GM19240 (cell line): ENCODE data around the gene PLEKHG4.
A peak's percentile ranks its signal among the peaks of the same experiment; 100 is the strongest.

ENCODE experiments used
- DNase-seq: peaks from one replicate; pipeline ENCODE4 v3.0.0; 2011; ENCODE audit warnings: low spot score; ENCODE audit not compliant: insufficient read length

The PLEKHG4 gene

DNA sequence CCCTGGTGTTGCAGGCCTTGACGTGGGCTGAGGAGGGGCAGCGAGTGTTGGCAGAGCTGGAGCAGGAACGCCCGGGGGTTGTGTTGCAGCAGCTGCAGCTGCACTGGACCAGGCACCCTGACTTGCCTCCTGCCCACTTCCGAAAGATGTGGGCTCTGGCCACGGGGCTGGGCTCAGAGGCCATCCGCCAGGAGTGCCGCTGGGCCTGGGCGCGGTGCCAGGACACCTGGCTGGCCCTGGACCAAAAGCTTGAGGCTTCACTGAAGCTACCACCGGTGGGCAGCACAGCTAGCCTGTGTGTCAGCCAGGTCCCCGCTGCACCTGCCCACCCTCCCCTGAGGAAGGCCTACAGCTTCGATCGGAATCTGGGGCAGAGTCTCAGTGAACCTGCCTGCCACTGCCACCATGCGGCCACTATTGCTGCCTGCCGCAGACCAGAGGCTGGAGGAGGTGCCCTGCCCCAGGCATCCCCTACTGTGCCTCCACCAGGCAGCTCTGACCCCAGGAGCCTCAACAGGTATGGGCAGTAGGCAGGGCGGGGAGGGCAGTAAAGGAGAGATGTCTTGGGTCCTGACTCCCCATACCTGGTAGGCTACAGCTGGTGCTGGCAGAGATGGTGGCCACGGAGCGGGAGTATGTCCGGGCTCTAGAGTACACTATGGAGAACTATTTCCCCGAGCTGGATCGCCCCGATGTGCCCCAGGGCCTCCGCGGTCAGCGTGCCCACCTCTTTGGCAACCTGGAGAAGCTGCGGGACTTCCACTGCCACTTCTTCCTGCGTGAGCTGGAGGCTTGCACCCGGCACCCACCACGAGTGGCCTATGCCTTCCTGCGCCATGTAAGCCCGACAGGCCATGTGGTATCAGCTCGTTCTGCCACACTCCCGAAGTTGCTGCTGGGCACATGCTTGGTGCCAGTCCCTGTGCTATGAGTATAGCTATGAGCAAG is 5.6 kb downstream of the PLEKHG4 start:
- DNase-seq = no peak

DNA sequence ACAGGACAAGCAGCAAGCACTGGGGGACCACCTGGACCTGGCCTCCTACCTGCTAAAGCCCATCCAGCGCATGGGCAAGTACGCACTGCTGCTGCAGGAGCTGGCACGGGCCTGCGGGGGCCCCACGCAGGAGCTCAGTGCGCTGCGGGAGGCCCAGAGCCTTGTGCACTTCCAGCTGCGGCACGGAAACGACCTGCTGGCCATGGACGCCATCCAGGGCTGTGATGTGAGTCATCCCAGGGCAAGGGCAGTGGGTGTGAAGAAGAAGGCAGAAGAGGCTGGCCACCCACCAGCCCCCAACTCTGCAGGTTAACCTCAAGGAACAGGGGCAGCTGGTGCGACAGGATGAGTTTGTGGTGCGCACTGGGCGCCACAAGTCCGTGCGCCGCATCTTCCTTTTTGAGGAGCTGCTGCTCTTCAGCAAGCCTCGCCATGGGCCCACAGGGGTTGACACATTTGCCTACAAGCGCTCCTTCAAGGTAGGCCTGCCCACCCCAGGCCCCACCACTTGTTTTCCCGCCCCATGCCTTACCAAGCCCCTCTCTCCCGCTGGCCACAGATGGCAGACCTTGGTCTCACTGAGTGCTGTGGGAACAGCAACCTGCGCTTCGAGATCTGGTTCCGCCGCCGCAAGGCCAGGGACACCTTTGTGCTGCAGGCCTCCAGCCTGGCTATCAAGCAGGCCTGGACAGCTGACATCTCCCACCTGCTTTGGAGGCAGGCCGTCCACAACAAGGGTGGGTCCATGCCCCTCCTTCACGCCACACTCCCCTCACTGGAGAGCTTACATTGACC is 7.3 kb downstream of the PLEKHG4 start:
- DNase-seq = no peak

DNA sequence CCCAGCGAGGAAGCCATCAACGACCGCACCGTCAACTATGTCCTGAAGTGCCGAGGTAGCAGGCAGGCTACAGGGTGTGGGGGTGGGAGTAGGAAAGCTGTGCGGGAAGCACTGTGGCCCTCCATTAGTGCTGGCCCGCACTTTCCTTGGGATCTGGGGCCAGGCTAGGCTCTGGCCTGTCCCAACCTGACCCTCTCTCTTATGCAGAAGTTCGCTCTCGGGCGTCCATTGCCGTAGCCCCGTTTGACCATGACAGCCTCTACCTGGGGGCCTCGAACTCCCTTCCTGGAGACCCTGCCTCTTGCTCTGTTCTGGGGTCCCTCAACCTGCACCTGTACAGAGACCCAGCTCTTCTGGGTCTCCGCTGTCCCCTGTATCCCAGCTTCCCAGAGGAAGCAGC is 8.6 kb downstream of the PLEKHG4 start:
- no peak for DNase-seq

DNA sequence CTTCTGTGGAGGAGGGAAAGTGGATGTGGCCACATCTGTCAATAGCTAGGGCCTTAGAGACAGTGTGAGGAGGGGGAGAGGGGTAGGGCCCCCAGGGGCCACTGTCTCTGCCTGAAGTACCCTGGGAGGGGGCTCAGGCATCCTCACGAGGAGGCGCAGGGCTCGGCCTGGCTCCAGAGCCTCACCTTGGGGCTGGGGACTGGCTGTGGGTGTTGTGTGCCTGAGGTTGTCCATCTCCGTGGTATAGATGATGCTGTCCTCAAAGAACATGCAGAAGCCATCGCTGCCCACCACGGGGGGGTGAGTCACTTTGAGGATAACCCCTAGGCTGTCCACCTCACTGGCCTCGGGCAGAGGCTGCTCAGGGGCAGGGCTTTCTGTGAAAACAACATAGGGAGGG is 12.1 kb downstream of the PLEKHG4 start:
- no peak for DNase-seq

DNA sequence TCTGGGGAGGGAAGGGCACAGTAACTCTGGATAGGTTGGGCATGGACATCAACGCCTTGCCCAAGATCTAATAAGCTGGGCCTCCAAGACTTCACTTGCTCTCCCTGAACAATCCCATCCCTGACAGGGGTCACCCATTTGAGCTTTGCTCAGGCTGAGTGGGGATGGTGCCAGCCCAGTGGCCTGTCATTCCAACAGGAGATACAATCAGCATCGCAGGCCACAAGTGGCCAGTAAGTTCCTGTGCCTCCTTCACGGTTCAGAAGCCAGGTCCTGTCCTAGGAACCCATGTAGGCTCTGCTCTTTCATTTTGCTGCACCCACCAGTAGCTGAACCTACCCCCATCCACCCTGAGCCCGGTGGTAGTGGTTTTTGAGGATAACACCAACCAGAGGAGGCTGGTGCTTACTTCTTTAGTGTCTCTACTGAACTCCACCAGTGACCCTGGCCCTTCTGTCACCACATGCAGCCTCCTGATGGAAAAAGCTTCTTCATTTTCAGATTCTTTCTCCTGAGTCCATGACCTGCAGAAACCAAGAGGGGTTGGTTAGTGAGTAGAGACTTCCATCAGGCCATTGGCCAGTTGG is 14.9 kb downstream of the PLEKHG4 start:
- DNase-seq = no peak

DNA sequence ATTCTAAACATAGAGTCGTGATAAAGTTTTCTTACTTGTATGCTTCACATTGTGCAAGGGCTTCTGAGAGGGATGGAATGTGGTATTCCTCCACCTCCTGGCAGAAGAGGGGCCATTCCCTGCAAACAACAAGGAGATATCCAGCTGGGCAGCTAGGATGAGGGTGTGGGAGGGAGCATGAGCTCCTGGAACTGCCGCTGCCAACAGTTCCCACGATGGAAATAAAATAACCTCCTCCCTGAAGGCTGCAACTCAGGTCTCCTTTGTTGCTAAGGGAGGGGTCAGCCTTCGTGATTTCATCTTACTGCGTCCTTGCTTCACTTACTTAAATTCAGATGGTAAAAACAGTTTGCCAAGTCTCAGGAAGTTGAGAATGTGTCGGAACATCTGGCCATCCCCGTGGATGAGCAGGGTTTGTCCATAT is 15.6 kb downstream of the PLEKHG4 start:
- no peak for DNase-seq

DNA sequence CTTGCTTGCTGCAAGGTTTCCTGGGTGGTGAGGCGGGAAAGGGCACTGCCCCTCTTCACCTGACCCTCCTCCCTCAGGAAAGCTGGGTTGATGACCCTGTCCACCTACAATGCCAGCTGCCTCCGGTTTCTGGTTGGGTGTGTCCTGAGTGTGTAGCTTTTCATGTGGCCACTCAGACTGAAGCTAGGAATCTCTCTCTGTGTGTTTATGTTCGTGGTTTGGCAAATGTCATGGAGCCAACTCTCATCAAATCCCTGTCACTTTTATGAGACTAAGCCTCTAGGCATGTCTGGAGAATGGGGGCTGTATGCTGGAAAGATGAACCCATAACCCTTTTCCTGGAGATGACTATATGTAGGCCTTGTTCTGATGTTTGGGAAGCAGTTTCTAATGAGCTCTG is 17.1 kb downstream of the PLEKHG4 start:
- no peak for DNase-seq

DNA sequence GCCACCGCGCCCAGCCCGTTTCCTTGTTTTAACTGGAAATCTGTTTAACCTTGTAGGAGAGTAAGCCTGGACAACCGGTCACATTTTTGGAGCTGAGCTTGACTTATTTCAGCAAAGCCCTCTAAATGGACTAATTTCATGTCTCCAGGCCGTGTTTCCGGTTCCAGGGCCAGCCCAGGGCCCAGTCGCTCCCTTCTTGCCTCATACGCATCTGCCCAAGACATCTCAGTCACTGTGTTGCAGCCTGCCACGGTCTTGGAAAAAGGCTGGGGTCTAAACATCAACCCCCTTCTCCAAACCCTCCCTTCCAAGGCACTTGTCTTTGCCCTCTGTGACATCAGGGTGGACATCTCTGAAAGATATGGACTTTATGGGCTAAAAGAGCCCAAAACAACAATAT is 18.9 kb downstream of the PLEKHG4 start:
- no peak for DNase-seq

DNA sequence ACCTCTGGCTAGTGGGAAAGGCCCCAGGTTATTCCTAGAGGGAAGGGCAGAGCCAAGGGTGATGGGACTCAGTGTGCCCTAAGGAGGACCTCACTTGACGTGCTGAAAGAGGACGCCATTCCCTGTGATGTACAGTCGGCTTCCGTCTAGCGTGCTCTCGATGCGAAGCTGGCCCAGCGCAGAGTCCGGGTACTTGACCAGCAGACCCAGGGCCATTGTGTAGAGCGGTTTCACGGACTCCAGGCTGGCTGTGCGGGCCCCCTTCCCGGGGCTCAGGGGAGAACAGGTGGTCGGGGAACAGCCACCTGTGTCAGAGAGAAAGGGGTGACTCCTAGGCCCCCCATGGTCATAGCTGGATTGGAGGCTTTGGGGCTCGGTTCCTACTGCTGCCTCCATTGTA is 19.9 kb downstream of the PLEKHG4 start:
- no peak for DNase-seq

DNA sequence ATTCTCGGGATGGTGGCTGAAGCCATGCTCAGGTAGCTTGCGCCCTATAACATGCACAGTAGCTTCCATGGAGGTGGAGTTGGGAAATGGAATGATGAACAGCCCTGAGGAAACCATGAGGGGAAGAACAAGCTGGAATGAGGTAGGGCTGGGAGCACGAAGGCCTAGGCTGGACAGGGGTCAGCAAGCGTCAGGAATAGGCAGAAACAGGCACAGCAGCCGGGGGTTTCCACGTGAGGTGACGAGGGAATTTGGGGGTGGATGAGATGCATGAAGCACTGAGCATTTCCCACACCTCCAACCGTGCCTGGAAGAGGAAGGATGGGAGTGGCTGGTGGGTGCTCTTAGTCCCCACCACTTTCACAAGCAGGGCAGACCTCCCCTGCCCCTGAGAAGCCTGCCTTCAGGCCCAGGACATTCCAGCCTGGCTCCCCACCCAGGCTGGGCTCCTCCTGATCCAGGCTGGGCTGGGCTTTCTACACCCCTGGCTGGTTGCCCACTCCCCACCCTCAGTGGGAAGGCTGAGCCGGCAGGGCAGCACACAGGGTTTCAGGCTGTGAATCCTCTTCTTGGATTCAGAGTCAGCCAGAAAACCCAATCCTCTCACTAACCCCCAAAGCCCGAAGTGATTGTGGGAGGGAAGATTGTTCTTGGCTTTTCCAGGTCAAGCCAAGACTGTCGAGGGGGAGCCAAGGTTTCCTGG is 21.9 kb downstream of the PLEKHG4 start:
- no peak for DNase-seq

DNA sequence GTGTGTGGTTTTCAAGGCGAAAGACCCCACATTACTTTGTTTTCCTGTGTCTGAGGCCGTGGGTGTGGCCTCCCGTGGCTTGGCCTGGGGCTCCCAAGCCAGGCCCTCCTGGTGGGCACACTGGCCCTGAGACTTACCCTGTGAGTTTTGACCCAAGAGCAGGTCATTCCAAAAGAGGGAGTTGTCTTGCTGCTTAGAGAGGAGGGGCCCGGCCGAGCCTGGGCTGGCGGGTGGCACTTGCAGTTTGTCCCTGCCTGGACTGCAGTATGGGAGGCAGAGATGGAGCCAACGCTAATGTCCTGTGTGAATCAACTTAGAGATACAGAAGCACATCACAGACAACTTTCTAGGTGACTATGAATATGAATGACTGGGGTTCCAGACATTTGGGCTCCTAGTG is 22.7 kb downstream of the PLEKHG4 start:
- no peak for DNase-seq

DNA sequence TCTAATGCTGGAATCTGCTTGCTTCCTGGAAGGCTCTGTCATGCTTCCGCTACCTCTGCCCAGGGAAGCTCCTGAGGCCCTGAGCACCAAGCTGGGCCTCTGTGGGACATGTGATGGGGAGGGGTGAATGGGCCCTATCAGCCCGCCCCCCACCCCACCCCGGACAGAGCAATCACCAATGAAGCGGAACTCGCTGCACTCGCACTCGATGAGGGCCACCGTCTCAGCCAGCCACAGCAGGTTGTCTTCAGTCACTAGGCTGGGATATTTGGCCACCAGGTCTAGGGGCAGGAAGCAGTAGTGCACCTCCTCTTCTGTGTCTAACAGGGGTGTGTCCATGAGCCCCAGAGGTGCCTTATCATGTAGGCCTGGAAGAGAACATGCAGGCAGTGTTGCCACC is 23.6 kb downstream of the PLEKHG4 start:
- DNase-seq = no peak

DNA sequence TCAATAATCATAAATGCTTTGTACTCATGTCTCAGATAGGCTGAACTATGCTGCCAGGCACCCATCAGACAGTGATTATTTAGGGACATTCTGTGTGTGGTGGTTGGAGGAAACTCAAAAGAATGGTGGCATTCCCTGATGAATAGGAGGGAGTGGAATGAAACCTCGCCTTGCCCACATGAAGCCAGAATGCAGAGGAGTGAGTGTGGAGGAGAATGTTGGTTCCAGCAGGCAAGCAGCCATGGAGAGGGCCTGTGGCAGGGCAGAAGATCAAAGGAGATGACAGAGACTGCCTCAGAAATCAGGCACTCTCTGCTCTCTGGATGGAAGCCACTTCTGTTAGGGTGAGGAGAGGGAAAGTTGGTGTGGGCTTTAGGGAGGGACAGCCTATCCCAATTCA is 24.7 kb downstream of the PLEKHG4 start:
- DNase-seq = no peak

DNA sequence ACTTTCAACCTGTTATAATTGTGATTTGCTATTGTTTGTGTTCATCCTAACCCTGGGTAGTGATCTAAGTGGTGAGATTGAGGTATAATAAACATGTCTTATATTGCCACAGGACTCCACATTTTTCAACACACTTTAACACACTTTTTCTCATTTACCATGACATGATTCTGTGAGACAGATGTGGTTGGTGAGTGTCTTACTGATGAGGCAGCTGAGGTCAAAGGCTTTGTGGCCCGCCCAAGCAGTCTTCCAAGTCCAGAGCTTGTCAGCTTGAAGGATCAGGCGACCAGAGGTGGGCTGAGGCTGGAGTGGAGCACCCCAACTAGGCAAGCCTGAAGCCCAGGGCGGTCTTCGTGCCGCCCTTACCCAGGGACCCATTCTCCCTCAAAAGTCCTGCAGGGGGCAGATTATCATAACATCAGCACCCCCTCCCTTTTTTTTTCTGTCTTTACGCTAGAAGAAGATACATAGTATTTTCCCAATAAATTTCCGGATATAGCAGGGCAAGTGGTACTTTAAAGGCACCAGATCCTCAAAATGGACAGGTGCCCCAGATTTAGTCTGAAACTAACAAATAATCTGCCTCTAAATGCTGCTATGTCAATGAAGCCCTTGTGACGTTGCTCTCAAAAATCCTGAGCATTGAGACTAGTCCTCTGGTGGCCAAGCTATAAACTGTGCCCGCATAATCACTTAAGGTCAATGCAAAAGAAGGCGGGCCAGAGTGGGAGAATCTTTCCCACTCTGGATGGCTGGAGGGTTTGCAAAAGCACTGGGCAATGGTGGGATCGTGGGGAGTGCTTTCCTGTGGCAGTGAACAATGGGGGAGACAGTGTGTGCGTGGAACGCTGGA is 26.1 kb downstream of the PLEKHG4 start:
- DNase-seq = no peak

DNA sequence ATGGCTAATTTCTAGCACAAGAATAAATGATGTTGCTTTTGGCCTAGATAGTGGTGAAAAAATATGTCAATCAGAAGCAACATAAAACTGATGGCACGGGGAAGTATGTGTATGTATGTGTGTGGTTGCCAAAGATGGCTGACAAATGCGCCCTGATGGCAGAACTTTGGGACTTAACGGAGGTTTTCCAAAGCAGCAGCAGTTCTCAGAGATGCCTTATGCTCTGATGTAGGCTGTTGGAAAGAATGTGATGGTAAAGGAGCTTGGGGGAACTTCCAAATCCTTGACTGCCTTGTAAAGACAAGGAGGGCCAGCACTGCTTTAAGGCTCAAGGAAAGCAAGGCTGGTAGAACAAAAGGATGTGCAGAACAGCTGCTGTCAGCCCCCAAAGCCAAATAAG is 31.2 kb downstream of the PLEKHG4 start:
- no peak for DNase-seq

DNA sequence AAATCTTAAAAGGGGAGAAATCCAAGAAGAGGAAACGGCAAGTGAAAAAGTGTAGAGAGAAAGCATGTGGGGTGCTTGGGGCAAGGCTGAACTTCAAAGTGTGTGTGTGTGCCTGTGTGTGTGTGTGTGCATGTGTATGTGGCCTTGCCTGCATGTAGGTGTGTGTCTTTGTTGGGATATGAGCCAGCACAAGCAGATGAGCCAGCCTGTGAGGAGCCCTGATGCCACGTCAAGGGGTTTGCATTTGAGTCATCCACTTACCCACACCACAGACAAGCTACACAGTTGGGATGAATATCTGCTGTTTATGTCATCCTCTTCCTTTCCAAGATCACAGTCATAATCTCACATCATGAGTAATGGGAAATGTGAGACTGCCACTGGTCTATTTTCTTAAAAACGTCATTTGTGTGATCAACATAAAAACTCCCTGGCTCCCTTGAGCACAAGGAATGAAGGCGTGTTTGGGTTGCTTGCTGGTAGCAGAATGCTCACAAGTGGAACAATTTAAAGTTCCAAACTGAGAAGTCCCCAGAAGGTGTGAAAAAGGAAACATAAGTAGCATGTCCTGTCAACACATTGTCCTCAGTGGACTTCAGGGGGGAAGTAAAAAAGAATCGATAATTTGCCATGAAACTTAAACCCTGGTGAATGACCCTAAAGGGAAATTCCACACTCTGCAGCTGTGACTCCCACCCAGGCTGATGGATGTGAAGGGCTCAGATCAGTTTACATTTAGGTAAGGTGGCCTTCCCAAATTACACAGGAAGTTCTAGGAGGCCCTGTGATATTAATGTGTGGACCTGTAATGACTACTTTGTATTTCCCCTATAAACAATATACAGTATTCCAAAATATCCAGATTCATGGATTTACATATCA is 32.5 kb downstream of the PLEKHG4 start:
- DNase-seq = peak; percentile 64

DNA sequence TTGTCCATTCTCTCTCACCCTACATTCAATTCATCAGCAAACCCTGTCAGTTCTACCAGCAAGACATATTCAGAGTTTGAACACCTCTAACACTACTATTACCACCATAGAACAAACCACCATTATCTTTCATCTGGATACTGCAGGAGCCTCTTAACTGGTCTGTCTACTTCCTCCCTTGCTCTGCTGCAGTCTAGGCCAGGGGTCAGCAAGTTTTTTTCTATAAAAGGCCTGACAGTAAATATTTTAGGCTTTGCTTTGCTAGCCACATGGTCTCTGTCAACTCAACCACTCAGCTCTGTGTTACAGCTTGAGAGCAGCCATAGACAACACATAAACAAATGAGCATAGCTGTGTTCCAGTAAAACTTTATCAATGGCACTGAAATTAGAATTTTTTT is 33.4 kb downstream of the PLEKHG4 start:
- DNase-seq = no peak

DNA sequence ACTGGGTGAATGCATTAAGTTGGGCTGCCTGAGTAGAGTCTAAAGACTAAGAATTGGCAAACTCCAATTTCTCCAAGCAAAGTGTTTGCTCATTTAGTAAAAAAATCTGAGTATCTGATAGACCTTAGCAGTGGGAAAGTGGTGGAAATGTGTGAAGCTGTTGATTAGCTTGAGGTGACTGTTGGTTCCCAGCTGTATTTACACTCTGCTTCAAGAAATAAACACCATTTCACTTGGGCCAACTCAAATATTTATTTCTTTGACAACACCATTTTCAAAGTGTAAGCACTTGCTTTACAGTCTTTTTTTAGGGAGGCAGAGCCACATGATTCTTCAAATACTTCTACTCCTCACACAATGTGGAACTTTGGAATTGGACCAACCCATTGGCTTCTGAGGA is 38.5 kb downstream of the PLEKHG4 start:
- no peak for DNase-seq

DNA sequence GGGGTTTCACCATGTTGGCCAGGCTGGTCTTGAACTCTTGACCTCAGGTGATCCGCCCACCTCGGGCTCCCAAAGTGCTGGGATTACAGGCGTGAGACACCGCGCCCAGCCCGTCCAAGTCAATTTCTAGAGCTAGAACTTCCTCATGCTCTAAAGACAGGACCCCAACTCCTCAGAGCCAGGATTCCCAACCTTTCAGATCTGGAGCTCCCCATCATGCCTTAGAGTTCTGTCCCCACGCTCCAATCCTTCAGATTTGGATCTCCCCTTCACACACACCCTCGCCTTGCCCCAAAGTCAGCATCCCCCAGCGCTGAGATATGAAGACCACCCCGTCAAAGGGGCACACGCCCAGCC is 46.8 kb downstream of the PLEKHG4 start:
- DNase-seq = no peak
